Spleen (tissue), 13 donors: ENCODE results near the gene CT45A1. TPM values are rescaled to one million over a fixed set of nuclear protein-coding genes. Genes with fewer than 3 reads are reported as not detected.
"Not testable (repeated sequence)": the region's sequence is repeated elsewhere in the genome, so short reads cannot be mapped to it uniquely, and the experiment has no call there.

Source experiments
- DNase-seq: peaks from one replicate; pipeline ENCODE4 v3.0.0-alpha.2; 2020
- H3K27ac ChIP-seq, 8 donors: fragments of 200-600 bp; sonication (generic) in 7 of 8; 1 replicate in 4 of 8; 2 replicates in 4 of 8; pipeline versions ENCODE4 v1.5.0 to v1.8.0; 2016 to 2021; ENCODE audit warnings: inconsistent platforms in 4 of 8, mild to moderate bottlenecking in 4 of 8, moderate library complexity in 1 of 8
- H3K27me3 ChIP-seq, 7 donors: fragments of 200-600 bp; sonication (generic) in 6 of 7; replicated peaks in 1 of 7; 1 replicate in 4 of 7; 2 replicates in 3 of 7; pipeline versions ENCODE4 v1.5.0 to v1.8.0; 2016 to 2021; ENCODE audit warnings: inconsistent platforms in 3 of 7, mild to moderate bottlenecking in 1 of 7
- H3K36me3 ChIP-seq, 6 donors: fragments of 200-600 bp; sonication (generic) in 5 of 6; 1 replicate in 4 of 6; 2 replicates in 2 of 6; pipeline versions ENCODE4 v1.5.0 to v1.8.0; 2016 to 2021; ENCODE audit warnings: inconsistent platforms in 2 of 6
- H3K4me1 ChIP-seq, 6 donors: fragments of 200-600 bp; sonication (generic) in 5 of 6; 1 replicate in 3 of 6; 2 replicates in 3 of 6; pipeline versions ENCODE4 v1.5.0 to v1.8.0; 2016 to 2021; ENCODE audit warnings: inconsistent platforms in 3 of 6
- H3K4me3 ChIP-seq, 8 donors: fragments of 200-600 bp; sonication (generic) in 7 of 8; 1 replicate in 4 of 8; 2 replicates in 4 of 8; pipeline versions ENCODE4 v1.5.0 to v1.8.0; 2016 to 2021; ENCODE audit warnings: inconsistent platforms in 4 of 8, mild to moderate bottlenecking in 4 of 8, moderate library complexity in 2 of 8
- H3K9me3 ChIP-seq, 8 donors: fragments of 200-600 bp; sonication (generic) in 7 of 8; 1 replicate in 4 of 8; 2 replicates in 4 of 8; pipeline versions ENCODE4 v1.5.0 to v1.8.0; 2016 to 2021; ENCODE audit warnings: inconsistent platforms in 4 of 8
- POLR2A ChIP-seq, 3 donors: fragments of 450-650 bp; IDR thresholded peaks; one replicate each; pipeline ENCODE4 v1.5.1; 2017; ENCODE audit warnings: antibody characterized with exemption in 3 of 3, mild to moderate bottlenecking in 1 of 3
- POLR2AphosphoS5 ChIP-seq, 3 donors: sonication (generic); formaldehyde crosslinking; IDR thresholded peaks; one replicate each; pipeline ENCODE4 v1.5.1; 2017; ENCODE audit warnings: antibody characterized with exemption in 3 of 3
- WGBS, 5 donors: extraction: QIAGEN DNeasy Blood & Tissue Kit in 3 of 5; methylation state at CpG; one replicate each; pipeline versions ENCODE4 v1.1.5 to v1.1.7; 2013 to 2018; 5-methylcytosine and 5-hydroxymethylcytosine counted together
- intact Hi-C: fragments of 100-400 bp; cut with DNase I; formaldehyde crosslinking; loops from one replicate; pipeline ENCODE4 v1.15.0; 2023; ENCODE audit warnings: low total_unique reads
- long read RNA-seq, 2 donors: transcript quantifications; one replicate each; lab custom pipeline, GENCODE V29; 2026
- polyA plus RNA-seq, 3 donors: library from polyadenylated mRNA; stranded (reverse); fragments of 200-250 nt; gene quantifications; one replicate each; pipeline ENCODE4 v1.2.1, GENCODE V29; 2013
- total RNA-seq, 7 donors: library from RNA; depleted of rRNA in 3 of 7; stranded (reverse); fragments of >200 nt in 3 of 7; fragmentation: NEBNext Ultra II Directional in 4 of 7; extraction: Animal tissue kit (Norgen Biotek cat#: 25700) in 4 of 7; gene quantifications; one replicate each; pipeline versions ENCODE4 v1.1.0 to v1.2.1, GENCODE V29; 2016 to 2021
- TF ChIP-seq, protein P1 (sequence below), 11 experiments: fragments of 200-600 bp in 7 of 11; fragments of 450-650 bp in 4 of 11; sonication (generic) in 4 of 11; IDR thresholded peaks in 8 of 11; conservative IDR thresholded peaks in 3 of 11; 1 replicate in 7 of 11; 2 replicates in 4 of 11; pipeline versions ENCODE4 v1.4.0 to v1.8.0; 2016 to 2021; ENCODE audit warnings: antibody characterized with exemption in 11 of 11, inconsistent platforms in 4 of 11, mild to moderate bottlenecking in 1 of 11
- donor health status: healthy with polysubstance abuse.
- donor health status: DM: no; HTN: no; CAD: no; lungs with moderate emphysema.
- donor health status: DM: no; HTN: no; CAD: no.
- donor health status: Bipolar disorder and iron deficiency.
- donor health status: healthy.
- donor health status: DM: no; HTN: no; CAD: no.
- donor health status: DM: yes; HTN: yes; CAD: no.

The CT45A1 gene, protein sequence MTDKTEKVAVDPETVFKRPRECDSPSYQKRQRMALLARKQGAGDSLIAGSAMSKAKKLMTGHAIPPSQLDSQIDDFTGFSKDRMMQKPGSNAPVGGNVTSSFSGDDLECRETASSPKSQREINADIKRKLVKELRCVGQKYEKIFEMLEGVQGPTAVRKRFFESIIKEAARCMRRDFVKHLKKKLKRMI
- total RNA-seq (not detected), polyA plus RNA-seq (not detected)
- long read RNA-seq, donor 1 = 0 reads
- long read RNA-seq, donor 2 = 0 reads

DNA sequence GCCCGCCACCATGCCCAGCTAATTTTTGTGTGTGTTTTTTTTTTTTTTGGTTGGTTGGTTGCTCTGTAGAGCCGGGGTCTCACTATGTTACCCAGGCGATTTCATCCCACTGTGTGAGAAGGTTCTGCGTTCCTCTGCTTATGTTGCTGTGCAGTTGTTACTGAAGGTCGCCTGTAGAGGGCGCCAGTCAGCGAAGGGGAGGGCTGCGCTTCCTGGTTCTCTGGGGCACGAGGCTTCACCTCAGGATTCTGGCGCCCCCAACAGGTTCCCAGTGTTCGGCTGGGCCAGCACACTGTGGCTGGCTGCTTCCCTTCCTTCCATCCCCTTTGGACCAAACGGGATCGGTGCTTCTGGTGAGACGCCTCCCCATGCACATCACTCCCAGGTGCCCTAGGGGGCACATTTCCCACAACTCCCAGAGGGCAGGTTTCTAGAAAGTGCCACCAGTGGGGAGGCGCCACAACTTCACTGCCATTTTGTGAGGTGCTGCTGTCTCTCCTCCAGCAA lies at the start of gene CT45A1:
CT45A1 (plus strand) TSS at position 457 of the 507 bp plus-strand sequence. CDS start 5,302 bp downstream, outside the sequence.
- H3K36me3 ChIP-seq, H3K4me1 ChIP-seq, H3K27me3 ChIP-seq, intact Hi-C loops, H3K27ac ChIP-seq, H3K9me3 ChIP-seq, H3K4me3 ChIP-seq, DNase-seq: not testable (repeated sequence)
- 79 to 92% (median 82%) methylated on average over 4 to 12 of the region's 15 CpGs for WGBS, 5 donors

DNA sequence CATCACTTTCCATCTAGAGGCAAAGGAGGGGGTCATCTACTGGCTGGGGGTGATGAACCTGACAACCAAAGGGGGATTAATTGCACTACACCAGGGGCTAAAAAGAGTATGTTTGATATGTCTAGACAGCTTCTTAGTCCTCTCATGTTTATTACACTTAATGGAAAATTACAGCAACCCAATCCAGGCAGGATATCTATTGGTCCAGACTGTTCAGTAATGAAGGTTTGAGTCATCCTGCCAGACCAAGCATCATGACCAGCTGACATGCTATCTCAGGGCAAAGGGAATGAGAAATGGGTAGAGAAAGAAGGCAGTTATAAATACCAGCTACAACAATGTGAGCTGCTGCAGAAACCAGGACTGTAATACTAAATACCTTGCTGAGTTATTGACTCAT lies 40.5 kb upstream of the CT45A1 start:
- H3K36me3 ChIP-seq, H3K4me1 ChIP-seq, intact Hi-C loops, H3K4me3 ChIP-seq, H3K9me3 ChIP-seq, DNase-seq, H3K27ac ChIP-seq, H3K27me3 ChIP-seq: not testable (repeated sequence)

DNA sequence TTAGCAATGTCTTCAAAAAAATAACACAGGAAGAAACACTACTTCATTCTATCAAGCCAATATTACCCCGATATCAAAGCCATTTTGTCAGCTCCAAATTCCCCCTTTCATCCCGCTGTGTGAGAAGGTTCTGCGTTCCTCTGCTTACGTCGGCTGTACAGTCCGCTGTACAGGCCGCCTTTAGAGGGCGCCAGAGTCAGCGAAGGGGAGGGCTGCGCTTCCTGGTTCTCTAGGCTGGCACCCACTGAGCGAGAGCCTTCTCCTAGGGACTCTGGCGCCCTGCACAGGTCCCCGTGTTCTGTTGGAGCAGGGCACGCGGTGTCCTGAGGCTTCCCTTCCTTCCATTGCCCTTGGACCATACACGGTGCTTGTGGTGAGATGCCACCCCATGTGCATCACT lies 25.3 kb upstream of the CT45A1 start:
- DNase-seq = peak; percentile 54
- no peaks in the 10 kb centered on the region for H3K4me1 ChIP-seq
- intact Hi-C loops = no loop called here
- no peaks in the 10 kb centered on the region for H3K9me3 ChIP-seq
- 44 to 59% (median 50%) methylated on average over 14 to 16 of the region's 16 CpGs for WGBS, 5 donors
- TF ChIP-seq POLR2A (IDR thresholded peaks at IDR 0.05) = no peak
- TF ChIP-seq, protein P1, sequence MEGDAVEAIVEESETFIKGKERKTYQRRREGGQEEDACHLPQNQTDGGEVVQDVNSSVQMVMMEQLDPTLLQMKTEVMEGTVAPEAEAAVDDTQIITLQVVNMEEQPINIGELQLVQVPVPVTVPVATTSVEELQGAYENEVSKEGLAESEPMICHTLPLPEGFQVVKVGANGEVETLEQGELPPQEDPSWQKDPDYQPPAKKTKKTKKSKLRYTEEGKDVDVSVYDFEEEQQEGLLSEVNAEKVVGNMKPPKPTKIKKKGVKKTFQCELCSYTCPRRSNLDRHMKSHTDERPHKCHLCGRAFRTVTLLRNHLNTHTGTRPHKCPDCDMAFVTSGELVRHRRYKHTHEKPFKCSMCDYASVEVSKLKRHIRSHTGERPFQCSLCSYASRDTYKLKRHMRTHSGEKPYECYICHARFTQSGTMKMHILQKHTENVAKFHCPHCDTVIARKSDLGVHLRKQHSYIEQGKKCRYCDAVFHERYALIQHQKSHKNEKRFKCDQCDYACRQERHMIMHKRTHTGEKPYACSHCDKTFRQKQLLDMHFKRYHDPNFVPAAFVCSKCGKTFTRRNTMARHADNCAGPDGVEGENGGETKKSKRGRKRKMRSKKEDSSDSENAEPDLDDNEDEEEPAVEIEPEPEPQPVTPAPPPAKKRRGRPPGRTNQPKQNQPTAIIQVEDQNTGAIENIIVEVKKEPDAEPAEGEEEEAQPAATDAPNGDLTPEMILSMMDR (IDR thresholded peaks at IDR 0.05 in 8 of 11, conservative IDR thresholded peaks at IDR 0.05 in 3 of 11) = no peak
- H3K4me3 ChIP-seq = no peak overlapping the region
- no peaks in the 10 kb centered on the region for H3K27me3 ChIP-seq
- H3K36me3 ChIP-seq = no peaks in the 10 kb centered on the region
- no peak overlapping the region for H3K27ac ChIP-seq

DNA sequence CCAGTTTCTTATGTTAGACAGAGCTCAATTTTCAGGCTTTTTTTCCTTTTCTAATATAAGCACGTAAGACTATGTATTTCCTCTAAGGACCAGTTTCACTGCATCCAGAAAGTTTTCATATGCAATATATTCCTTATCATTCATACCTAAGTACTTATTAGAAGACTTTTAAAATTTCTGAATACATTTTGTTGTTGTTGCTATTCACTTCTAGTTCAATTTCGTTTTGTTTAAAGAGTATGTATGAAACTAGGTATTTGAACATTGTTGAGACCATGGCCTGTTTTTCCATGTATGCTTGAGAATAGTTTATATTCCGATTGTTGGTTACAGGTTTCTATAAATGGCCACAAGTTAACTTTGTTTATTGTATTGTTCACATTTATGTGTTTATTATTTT lies 18.0 kb upstream of the CT45A1 start:
- Histone ChIP-seq H3K4me1 (no peaks in the 10 kb centered on the region), H3K9me3 (no peaks in the 10 kb centered on the region), H3K27me3 (peaks cover 0 to 6% (median 0%) of the 10 kb centered on the region in 7 donors), H3K27ac (no peak overlapping the region), H3K36me3 (no peaks in the 10 kb centered on the region), H3K4me3 (no peak overlapping the region)
- DNase-seq = no peak
- TF ChIP-seq POLR2A (IDR thresholded peaks at IDR 0.05) = no peak
- TF ChIP-seq, protein P1 (IDR thresholded peaks at IDR 0.05 in 8 of 11, conservative IDR thresholded peaks at IDR 0.05 in 3 of 11) = no peak
- no peak for TF ChIP-seq POLR2AphosphoS5 (IDR thresholded peaks at IDR 0.05)
- intact Hi-C loops = no loop called here
- 63 to 83% (median 74%) methylated on average over 3 of the region's 3 CpGs for WGBS, 5 donors

DNA sequence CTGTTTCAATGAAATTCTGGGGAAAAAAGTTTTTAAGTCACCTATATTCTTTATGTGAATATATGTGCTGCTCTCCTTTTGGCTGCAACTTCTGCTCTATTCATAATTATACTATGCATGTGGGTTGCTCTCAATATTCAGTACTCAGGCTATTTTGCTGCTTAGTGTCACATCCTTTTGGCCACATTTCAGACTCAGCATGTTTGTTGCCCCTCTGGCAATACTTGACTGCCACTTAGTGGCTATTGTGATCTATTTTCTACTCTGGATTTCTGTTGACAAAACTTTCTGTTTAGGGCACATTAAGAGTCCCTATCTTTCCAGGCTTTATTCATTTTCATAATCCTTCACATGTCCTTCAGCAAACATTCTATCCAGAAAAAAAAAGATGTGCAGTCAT lies 15.8 kb upstream of the CT45A1 start:
- no peak for DNase-seq
- TF ChIP-seq, protein P1 (IDR thresholded peaks at IDR 0.05 in 8 of 11, conservative IDR thresholded peaks at IDR 0.05 in 3 of 11) = no peak
- TF ChIP-seq POLR2A (IDR thresholded peaks at IDR 0.05) (no peak), POLR2AphosphoS5 (IDR thresholded peaks at IDR 0.05) (no peak)
- H3K27ac ChIP-seq = no peak overlapping the region

More for the DNA sequence above, 15.8 kb upstream of the CT45A1 start:
- no peaks in the 10 kb centered on the region for H3K36me3 ChIP-seq
- intact Hi-C loops = no loop called here
- no peak overlapping the region for H3K4me3 ChIP-seq
- H3K4me1 ChIP-seq = no peaks in the 10 kb centered on the region
- H3K27me3 ChIP-seq = peaks cover 0 to 6% (median 0%) of the 10 kb centered on the region in 7 donors
- H3K9me3 ChIP-seq = no peaks in the 10 kb centered on the region
